WI38 (cell line): ENCODE results near the gene KDM4C.

Experiments used
- H3K4me3 ChIP-seq: 2 replicates; pipeline ENCODE4 v1.5.1; 2011; ENCODE audit warnings: low read depth, mild to moderate bottlenecking, control low read depth, low read length
- TF ChIP-seq, protein P1 (sequence below): IDR thresholded peaks from 2 replicates; pipeline ENCODE4 v1.5.1; 2012; ENCODE audit warnings: low read depth, mild to moderate bottlenecking, control low read depth, low read length

KDM4C gene

DNA sequence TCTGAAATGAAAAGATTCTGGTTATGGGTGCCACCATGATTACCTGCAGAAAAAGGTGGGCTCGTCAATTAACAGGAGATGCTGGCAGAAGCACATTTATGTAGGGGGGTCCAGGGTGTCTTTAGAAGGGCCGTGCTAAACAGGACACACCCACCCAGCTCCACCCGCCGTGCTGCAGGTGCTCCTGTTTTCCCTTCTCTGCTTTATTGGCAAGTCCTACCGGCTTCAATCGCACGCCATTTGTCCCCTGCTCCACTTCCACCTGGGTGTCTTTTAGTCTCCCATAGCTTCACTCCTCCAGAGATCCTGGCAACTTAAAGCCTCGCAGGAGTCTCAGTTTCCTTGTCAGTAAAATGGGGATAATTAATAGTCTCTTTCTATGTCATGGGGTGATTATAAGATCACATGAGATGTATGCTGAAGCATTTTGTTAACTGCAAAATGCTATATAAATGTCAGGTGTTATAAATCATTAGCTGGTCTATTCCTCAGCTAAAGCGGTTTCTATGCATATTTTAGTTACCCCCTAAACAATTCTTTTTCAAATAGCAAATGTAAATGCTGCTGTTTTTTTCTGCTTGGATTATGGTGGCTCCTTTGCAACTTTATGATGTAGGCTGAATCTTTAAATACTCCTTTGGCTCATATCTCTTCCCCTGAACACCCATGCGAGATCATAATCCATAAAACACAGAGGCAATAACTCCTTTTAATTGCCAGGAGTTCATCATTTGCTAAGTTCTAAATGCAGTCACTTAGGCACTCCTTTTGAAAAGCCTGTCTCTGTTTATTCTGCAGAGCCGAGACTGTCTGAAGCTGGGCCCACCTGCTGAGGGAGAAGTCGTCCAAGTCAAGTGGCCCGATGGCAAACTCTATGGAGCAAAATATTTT, 406.9 kb downstream of the KDM4C start:
- TF ChIP-seq, protein P1, sequence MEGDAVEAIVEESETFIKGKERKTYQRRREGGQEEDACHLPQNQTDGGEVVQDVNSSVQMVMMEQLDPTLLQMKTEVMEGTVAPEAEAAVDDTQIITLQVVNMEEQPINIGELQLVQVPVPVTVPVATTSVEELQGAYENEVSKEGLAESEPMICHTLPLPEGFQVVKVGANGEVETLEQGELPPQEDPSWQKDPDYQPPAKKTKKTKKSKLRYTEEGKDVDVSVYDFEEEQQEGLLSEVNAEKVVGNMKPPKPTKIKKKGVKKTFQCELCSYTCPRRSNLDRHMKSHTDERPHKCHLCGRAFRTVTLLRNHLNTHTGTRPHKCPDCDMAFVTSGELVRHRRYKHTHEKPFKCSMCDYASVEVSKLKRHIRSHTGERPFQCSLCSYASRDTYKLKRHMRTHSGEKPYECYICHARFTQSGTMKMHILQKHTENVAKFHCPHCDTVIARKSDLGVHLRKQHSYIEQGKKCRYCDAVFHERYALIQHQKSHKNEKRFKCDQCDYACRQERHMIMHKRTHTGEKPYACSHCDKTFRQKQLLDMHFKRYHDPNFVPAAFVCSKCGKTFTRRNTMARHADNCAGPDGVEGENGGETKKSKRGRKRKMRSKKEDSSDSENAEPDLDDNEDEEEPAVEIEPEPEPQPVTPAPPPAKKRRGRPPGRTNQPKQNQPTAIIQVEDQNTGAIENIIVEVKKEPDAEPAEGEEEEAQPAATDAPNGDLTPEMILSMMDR: no peak
- no peak overlapping the region for H3K4me3 ChIP-seq

DNA sequence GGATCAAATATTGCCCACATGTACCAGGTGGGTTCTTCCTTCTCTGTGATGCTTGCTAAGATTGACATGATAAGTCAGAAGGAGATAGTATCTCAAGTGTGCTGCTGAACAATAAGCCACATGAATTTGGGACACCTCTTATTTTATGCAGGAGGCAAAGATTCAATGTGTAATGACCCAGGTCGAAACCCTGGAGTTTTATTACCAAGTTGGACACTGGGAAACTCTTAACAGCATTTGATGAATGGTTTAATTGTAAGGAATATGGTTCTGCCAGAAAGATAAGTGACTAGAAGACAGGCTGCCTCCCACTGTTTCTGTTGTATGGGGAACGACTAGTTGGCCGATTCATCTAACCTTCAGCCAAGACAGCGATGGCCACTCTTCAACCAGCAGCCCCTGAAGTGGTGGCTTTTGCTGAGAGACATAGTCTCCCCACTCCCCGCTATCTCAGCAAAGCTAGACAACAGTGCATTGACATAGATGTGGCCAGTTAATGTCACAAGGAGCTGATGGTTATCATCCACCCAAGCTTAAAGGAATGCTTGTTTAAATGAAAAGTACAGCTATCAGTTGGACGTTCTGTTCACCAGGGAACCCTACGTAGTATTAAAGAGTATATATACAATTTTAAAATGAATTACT, 407.7 kb downstream of the KDM4C start:
- no peak overlapping the region for H3K4me3 ChIP-seq
- TF ChIP-seq, protein P1: no peak

DNA sequence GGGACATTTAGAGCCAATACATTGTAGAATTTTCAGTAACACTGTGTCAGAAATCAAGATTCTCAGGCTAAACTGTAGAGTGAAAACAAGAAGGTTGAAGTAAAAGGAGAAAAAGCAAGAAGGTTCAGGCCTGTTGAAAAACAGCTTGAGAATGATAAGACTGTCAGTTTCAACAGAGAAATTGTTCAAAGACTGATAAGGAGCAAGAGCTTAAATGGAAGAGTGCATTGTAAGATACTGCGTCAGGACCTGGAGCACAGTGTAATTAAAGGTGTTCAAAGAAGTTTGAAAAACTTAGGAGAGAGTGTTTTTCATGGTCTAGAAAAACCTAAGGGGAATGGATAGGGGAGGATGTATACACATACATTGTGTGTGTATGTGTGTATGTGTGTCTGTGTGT, 408.3 kb downstream of the KDM4C start:
- TF ChIP-seq, protein P1: no peak
- no peak overlapping the region for H3K4me3 ChIP-seq

DNA sequence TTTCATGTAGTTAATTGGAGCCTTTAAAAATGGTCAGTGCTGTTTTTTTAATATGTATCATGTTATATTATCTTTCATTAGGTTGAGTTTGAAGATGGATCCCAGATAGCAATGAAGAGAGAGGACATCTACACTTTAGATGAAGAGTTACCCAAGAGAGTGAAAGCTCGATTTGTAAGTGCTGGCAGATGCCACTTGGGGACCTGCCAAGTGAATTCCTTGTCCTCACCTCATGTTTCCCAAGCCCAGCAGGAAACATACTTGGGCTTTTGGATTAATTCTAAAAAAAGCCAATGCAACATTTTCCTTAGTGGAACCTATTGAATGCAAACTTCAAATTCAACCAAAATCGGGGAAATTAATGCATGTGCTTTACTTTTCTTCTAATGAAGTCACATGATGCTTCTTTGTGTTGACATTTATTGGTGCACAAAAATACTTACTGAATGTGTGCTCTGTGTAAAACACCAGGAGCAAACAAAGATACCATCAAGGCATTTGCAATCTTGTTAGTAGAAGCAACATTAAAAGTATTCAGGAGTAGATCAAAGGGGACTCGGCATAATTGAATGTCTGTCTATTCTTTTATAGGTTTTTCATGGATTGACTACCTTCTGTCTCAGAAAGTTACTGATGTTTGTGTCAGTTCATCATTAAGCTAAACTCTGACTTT, 412.1 kb downstream of the KDM4C start:
- TF ChIP-seq, protein P1: no peak
- no peak overlapping the region for H3K4me3 ChIP-seq

DNA sequence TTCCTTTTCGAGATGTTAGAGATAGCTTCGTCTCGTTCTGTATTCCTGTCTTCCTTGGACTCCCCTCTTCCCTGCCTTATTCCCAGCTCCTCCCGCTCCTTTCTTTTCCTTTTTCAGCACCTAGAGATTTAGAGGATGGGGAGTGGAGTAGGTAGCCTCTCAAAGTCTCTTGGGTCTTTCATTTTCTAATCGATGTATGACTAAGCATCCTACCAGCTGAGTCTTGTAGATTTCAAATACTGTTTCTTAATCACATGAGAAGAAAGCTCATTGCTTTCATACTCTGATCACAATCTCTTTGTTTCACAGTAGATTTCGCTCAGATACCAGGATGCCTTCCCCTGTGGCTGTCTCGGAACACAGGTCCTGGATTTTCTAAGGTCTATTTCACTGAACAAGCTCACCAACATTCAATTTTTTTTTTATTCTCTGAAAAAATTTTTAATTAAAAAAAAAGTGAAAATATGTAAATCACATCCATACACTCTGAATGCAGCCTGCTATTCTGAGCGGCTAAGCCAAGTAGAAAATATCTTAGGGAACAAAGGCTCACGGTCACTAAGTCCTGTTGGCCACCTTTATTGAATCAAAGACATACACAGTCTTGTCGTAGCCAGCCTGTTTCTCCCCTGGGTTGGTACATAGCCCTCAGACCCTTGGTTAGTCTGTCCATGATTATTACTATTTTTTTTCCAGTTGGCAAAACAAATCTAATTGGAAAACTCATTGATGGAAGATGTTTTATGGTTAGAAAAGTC, 413.8 kb downstream of the KDM4C start:
- TF ChIP-seq, protein P1: no peak
- H3K4me3 ChIP-seq: no peak overlapping the region

DNA sequence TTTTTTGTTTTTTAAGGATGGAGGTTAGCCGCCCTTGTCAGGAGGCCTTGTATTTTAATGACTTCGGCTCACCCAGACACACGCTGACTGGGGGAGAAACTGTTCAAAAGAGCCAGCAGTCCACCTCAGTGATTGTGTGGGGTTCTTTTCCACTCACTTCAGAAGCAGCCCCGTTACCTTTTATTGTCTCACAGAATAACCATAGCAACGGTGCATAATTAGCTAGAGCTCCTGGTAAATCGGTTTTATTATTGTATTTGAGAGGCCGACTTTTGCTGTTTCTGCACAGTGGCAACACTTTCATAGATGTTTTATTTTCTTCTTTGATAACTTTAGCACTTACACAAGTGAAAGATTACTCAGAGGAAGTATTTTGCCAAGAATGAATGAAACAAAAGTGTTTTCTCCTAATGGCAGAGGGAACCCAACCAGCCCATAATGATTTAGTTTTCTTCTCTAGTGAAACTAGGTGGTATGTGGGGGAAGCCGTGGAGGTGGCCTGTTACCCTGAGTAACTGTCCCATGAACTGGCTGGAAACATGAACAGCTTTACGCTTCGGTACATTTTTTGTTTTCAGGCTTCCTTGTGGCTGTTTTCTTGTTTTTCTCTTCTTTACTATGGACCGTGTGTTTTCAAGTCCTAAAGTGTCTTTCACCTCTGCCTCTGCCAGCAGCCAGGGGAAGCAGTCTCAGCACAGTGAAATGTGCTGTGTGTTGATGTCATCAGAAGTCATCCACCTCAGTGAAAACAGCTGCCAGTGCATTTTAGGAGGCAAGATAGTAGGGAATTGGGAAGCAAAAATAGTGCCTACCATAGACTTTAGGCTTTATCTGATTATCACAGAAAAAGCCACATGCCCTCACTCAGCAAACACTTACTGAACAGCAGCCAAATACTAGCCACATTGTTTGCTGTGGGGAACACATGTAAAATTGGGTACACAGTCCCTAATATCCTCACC, 414.7 kb downstream of the KDM4C start:
- TF ChIP-seq, protein P1: no peak
- H3K4me3 ChIP-seq: no peak overlapping the region
